Common myeloid progenitor, CD34-positive (primary cell): Measurements from ENCODE around the gene SFTPA2.
"Not testable (repeated sequence)": the region's sequence is repeated elsewhere in the genome, so short reads cannot be mapped to it uniquely, and the experiment has no call there.

Experiments used
- CTCF ChIA-PET: fragments of 350-600 bp; sonication (Branson Sonifier 250); formaldehyde crosslinking; loops from one replicate; lab custom pipeline; 2021; ENCODE audit warnings: antibody characterized with exemption; lab: Charles Lee
- POLR2A ChIA-PET: fragments of 350-600 bp; sonication (Branson Sonifier 250); formaldehyde crosslinking; loops from one replicate; lab custom pipeline; 2021; ENCODE audit warnings: antibody characterized with exemption; lab: Charles Lee
- DNase-seq, 3 donors: peaks; one replicate each; pipeline versions ENCODE4 v3.0.0 to v3.0.0-alpha.2; 2013
- H3K27ac ChIP-seq, 2 experiments: 1 replicate in 1 of 2; 2 replicates in 1 of 2; pipeline ENCODE4 v1.7.0; 2013; ENCODE audit warnings: inconsistent platforms in 2 of 2, low read length in 2 of 2, mild to moderate bottlenecking in 2 of 2, low read depth in 1 of 2, moderate library complexity in 1 of 2; ENCODE audit not compliant: severe bottlenecking in 2 of 2, insufficient read depth in 1 of 2, poor library complexity in 1 of 2
- H3K27me3 ChIP-seq, 5 experiments: replicated peaks in 2 of 5; 1 replicate in 3 of 5; 2 replicates in 2 of 5; pipeline versions ENCODE4 v1.6.1 to v1.7.0; 2013; ENCODE audit warnings: low read length in 4 of 5, mild to moderate bottlenecking in 2 of 5, moderate library complexity in 2 of 5, inconsistent platforms in 1 of 5; ENCODE audit not compliant: insufficient read depth in 5 of 5, control insufficient read depth in 4 of 5
- H3K36me3 ChIP-seq, 4 experiments: 1 replicate in 2 of 4; 2 replicates in 2 of 4; pipeline versions ENCODE4 v1.6.1 to v1.7.0; 2013; ENCODE audit warnings: low read length in 3 of 4, control low read depth in 1 of 4, mild to moderate bottlenecking in 1 of 4; ENCODE audit not compliant: control insufficient read depth in 4 of 4, insufficient read depth in 4 of 4
- H3K4me1 ChIP-seq, 4 experiments: 1 replicate in 3 of 4; 2 replicates in 1 of 4; pipeline versions ENCODE4 v1.6.1 to v1.7.1; 2013; ENCODE audit warnings: low read length in 3 of 4, mild to moderate bottlenecking in 3 of 4, control low read depth in 1 of 4, inconsistent platforms in 1 of 4, moderate library complexity in 1 of 4; ENCODE audit not compliant: control insufficient read depth in 4 of 4, insufficient read depth in 4 of 4; ENCODE audit errors: control extremely low read depth in 1 of 4
- H3K4me3 ChIP-seq, 7 experiments: 1 replicate in 4 of 7; 2 replicates in 3 of 7; pipeline versions ENCODE4 v1.5.1 to v1.7.0; 2013; ENCODE audit warnings: mild to moderate bottlenecking in 7 of 7, low read length in 6 of 7, moderate library complexity in 6 of 7, inconsistent platforms in 2 of 7, low read depth in 2 of 7, control low read depth in 1 of 7; ENCODE audit not compliant: insufficient read depth in 4 of 7, control insufficient read depth in 1 of 7; ENCODE audit errors: extremely low read depth in 1 of 7
- H3K9me3 ChIP-seq, 5 experiments: 1 replicate in 4 of 5; 2 replicates in 1 of 5; pipeline versions ENCODE4 v1.6.1 to v1.7.1; 2013; ENCODE audit warnings: low read length in 4 of 5, mild to moderate bottlenecking in 2 of 5, inconsistent platforms in 1 of 5, low read depth in 1 of 5, moderate library complexity in 1 of 5; ENCODE audit not compliant: control insufficient read depth in 4 of 5, insufficient read depth in 2 of 5; ENCODE audit errors: control extremely low read depth in 1 of 5
- WGBS: methylation state at CpG from one replicate; pipeline ENCODE4 v1.1.5; 2013; ENCODE audit not compliant: insufficient coverage; 5-methylcytosine and 5-hydroxymethylcytosine counted together

SFTPA2 gene

GRCh38 chr10:79595510-79595909, 35.3 kb upstream of the SFTPA2 start:
- Histone ChIP-seq H3K36me3 (no peaks in the 10 kb centered on the region), H3K9me3 (peaks cover 0 to 21% (median 10%) of the 10 kb centered on the region in 5 experiments), H3K27ac (no peak overlapping the region), H3K4me3 (no peak overlapping the region), H3K27me3 (no peaks in the 10 kb centered on the region), H3K4me1 (no peaks in the 10 kb centered on the region)
- DNase-seq: no peak
- CTCF ChIA-PET: no interaction called here
- POLR2A ChIA-PET: no interaction called here
- WGBS: 60% methylated on average over 3 of the region's 3 CpGs

DNA sequence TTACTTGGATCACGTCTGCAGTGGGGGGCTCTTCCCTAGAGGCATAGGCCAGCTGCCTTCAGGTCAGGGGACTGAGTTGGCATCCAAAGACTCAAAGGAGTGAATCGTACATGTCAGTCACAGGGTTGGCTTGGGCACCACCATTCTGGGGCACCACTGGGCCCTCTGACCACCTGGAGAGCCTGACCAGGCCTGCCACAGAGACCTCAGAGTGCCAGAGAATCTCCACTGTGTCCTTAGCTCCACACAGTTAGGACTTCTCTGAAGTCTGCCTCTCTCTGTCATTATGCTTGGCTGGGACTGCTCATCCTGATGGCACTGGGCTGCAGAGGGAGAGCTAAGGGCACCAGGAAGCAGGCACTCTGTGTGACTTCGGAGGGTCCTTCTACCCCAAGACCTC, 34.4 kb upstream of the SFTPA2 start:
- H3K4me1 ChIP-seq, POLR2A ChIA-PET, H3K4me3 ChIP-seq, H3K27me3 ChIP-seq, H3K36me3 ChIP-seq, H3K27ac ChIP-seq, DNase-seq, CTCF ChIA-PET: not testable (repeated sequence)
- H3K9me3 ChIP-seq: peaks cover 0 to 21% (median 8%) of the 10 kb centered on the region in 5 experiments
- WGBS: 95% methylated on average over 3 of the region's 3 CpGs

DNA sequence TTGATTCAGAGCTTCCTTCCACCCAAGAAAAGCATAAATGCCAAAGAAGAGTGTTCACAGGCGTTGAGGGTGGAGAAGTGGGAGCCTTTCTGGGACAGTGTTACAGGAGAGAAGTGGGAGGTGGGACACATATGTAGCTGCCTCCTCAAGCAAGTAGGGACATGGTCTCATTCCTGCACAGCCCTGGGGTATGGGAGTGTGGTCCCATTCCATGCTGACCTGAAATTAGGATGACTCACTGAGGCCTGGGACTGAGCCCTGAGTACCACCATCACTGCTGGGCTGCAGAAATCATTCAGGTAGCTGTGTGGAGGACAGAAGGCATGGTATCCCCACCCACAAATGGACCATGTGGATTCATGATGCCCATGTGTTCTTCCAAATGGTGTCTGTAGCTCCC, 33.2 kb upstream of the SFTPA2 start:
- DNase-seq: no peak
- Histone ChIP-seq H3K27ac (no peak overlapping the region), H3K36me3 (no peaks in the 10 kb centered on the region), H3K4me3 (no peak overlapping the region), H3K9me3 (peaks cover 0 to 14% (median 7%) of the 10 kb centered on the region in 5 experiments), H3K27me3 (peaks cover 0 to 4% (median 0%) of the 10 kb centered on the region in 5 experiments), H3K4me1 (no peaks in the 10 kb centered on the region)
- POLR2A ChIA-PET: no interaction called here
- 100% methylated on average over 1 of the region's 1 CpG for WGBS
- CTCF ChIA-PET: interaction anchor here (0.9 kb wide), 1 partner anchor 15 kb away, joined by 3 read pairs; no protein-coding TSS in a partner anchor

DNA sequence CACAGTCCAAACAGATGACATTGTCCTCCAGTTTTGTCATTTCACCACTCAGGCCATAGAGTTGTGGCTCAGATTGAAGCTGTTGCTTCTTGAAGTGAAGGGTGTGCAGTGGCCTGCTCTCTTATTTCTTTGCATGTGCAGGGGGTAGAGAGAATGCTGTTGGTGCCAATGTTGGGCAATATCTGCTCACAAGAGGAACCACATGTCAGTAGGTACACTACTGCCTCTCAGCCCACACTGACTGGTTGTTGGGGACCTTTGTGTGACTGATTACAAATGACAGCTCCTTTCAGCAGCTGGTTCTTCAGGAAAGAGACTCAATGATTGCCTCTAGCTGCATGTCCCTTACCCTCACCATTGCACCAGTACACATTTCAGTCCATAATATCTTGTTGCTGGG, 28.6 kb upstream of the SFTPA2 start:
- Histone ChIP-seq H3K36me3 (no peaks in the 10 kb centered on the region), H3K4me3 (no peak overlapping the region), H3K9me3 (no peaks in the 10 kb centered on the region), H3K4me1 (no peaks in the 10 kb centered on the region), H3K27ac (no peak overlapping the region), H3K27me3 (peaks cover 0 to 8% (median 0%) of the 10 kb centered on the region in 5 experiments)
- DNase-seq: peak in 1 of 3 donors; percentile 5
- ChIA-PET POLR2A (interaction anchor here (0.6 kb wide), 1 partner anchor 18 kb away, joined by 3 read pairs; no protein-coding TSS in a partner anchor), CTCF (no interaction called here)

DNA sequence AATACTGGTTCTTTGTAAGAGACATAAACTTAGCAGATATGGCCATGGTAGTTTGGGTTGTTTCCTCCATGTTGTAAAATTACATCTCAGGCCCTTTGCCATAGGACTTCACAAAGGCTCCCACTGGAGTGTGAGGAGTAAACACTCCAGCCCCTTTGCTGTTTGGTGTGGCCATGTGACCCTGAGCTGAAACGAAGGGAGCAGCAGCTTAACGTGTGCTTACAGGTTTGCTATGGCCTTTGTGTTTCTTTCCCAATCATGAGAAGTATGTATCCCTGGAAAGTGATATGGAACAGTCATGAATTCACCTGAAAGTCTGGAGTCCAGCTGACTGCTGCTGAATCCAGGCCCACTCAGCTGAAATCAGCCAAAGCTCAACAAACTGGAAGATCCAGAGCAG, 26.7 kb upstream of the SFTPA2 start:
- no peaks in the 10 kb centered on the region for H3K36me3 ChIP-seq
- DNase-seq: no peak
- H3K27ac ChIP-seq: no peak overlapping the region
- H3K4me3 ChIP-seq: no peak overlapping the region
- H3K27me3 ChIP-seq: peaks cover 0 to 8% (median 0%) of the 10 kb centered on the region in 5 experiments
- ChIA-PET CTCF (no interaction called here), POLR2A (no interaction called here)
- no peaks in the 10 kb centered on the region for H3K4me1 ChIP-seq
- no peaks in the 10 kb centered on the region for H3K9me3 ChIP-seq
- WGBS: no CpG with 5 or more reads among the region's 2 CpGs

DNA sequence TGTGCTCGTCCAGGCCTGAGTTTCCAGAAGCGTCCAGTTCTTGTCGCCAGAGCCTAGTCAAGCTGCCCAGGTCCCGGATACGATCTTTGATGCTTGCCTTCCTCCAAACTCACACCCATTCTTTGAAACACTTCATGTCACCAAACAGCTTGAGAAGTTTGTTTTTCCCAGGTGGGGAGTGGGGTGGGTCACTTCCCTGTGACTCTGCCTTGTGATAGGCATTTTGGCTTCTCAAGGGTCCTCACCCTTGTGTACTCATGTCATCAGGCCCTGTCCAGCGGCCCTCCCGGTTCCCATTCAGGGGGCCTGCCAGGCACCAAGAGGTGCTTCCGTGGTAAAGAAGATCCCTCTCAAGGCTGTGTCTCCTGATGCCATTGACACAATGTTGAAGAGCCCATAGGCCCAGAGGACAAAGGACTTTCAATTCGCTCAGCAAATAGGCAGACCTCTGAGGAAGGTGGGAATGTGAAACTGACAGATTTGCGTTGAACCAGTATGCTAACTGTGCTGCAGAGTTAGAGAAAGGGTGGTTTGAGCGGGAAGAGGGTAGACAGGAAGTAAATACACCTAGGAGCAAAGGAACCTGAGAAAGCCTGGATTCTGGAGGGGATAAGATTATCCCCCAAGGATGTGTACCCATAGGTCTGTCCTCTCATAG, 25.8 kb upstream of the SFTPA2 start:
- no peak overlapping the region for H3K4me3 ChIP-seq
- DNase-seq: no peak
- no peaks in the 10 kb centered on the region for H3K36me3 ChIP-seq
- no peaks in the 10 kb centered on the region for H3K9me3 ChIP-seq
- no peak overlapping the region for H3K27ac ChIP-seq
- ChIA-PET CTCF (no interaction called here), POLR2A (no interaction called here)
- H3K27me3 ChIP-seq: peaks cover 0 to 8% (median 0%) of the 10 kb centered on the region in 5 experiments
- WGBS: 96% methylated on average over 6 of the region's 11 CpGs
- no peaks in the 10 kb centered on the region for H3K4me1 ChIP-seq

DNA sequence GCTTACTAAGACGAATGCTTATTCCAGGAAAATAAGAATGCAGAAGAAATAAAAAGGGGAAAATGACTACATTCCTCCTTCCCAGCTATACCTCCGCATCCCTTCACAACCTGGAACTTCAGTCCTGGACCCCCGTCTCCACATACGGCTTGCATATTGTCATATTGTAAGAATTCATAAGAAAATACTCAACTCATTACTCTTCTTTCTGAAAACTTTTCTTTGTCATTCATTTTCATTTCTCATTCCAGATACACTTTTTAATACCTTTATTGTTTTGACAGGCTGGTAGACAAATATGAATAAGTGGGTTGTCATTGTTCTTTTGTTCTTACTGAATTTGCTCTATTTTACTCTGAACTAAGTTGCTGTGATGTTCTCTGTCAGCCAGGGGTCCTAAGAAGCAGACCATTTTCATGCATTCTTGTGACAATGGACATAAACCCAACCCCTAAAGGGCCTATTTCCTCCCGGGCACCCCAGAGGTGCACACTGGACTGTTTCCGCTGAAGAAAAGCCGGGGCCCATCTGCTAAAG, 23.3 kb upstream of the SFTPA2 start:
- CTCF ChIA-PET: no interaction called here
- H3K4me1 ChIP-seq: no peaks in the 10 kb centered on the region
- H3K36me3 ChIP-seq: no peaks in the 10 kb centered on the region
- WGBS: 97% methylated on average over 3 of the region's 7 CpGs
- POLR2A ChIA-PET: no interaction called here
- no peak overlapping the region for H3K4me3 ChIP-seq
- no peak for DNase-seq
- H3K9me3 ChIP-seq: peaks cover 0 to 7% (median 2%) of the 10 kb centered on the region in 5 experiments
- peaks cover 0 to 4% (median 0%) of the 10 kb centered on the region in 5 experiments for H3K27me3 ChIP-seq
- no peak overlapping the region for H3K27ac ChIP-seq
